ENCODE measurements around the gene FHIT. TPM values are rescaled to one million over a fixed set of nuclear protein-coding genes. Genes with fewer than 3 reads are reported as not detected.

FHIT gene
- total RNA-seq, 1 donor from 2014 or later: 16.1 TPM

- H3K27me3 Mint-ChIP-seq: no peaks in the 10 kb centered on the region
- DNase-seq (ENCODE audit: low spot score, unreplicated experiment): no peak
- no peak overlapping the region for H3K4me3 Mint-ChIP-seq (ENCODE audit: low read depth)
- H3K27ac Mint-ChIP-seq: no peak overlapping the region
- H3K9me3 Mint-ChIP-seq (ENCODE audit: low read depth): peaks cover 7% of the 10 kb centered on the region
- H3K36me3 Mint-ChIP-seq (ENCODE audit: insufficient read depth): no peaks in the 10 kb centered on the region
- no peak for TF ChIP-seq CTCF (IDR thresholded peaks at IDR 0.05; ENCODE audit: unreplicated experiment)
- H3K4me1 Mint-ChIP-seq (ENCODE audit: low read depth): peaks cover 1% of the 10 kb centered on the region
These were observed 1217.3 kb downstream of the FHIT start for GRCh38 chr3:60033901-60034453.

- Mint-ChIP-seq H3K36me3 (ENCODE audit: insufficient read depth) (no peaks in the 10 kb centered on the region), H3K27me3 (no peaks in the 10 kb centered on the region), H3K4me1 (ENCODE audit: low read depth) (peaks cover 6% of the 10 kb centered on the region), H3K4me3 (ENCODE audit: low read depth) (no peak overlapping the region), H3K27ac (no peak overlapping the region), H3K9me3 (ENCODE audit: low read depth) (peaks cover 4% of the 10 kb centered on the region)
- no peak for TF ChIP-seq CTCF (IDR thresholded peaks at IDR 0.05; ENCODE audit: unreplicated experiment)
- DNase-seq (ENCODE audit: low spot score, unreplicated experiment): no peak
These were observed 1220.3 kb downstream of the FHIT start for GRCh38 chr3:60030982-60031381.

GRCh38 chr3:60028233-60028632, 1223.0 kb downstream of the FHIT start:
- no peaks in the 10 kb centered on the region for H3K27me3 Mint-ChIP-seq
- no peak overlapping the region for H3K4me3 Mint-ChIP-seq (ENCODE audit: low read depth)
- no peaks in the 10 kb centered on the region for H3K36me3 Mint-ChIP-seq (ENCODE audit: insufficient read depth)
- DNase-seq (ENCODE audit: low spot score, unreplicated experiment): no peak
- peaks cover 13% of the 10 kb centered on the region for H3K4me1 Mint-ChIP-seq (ENCODE audit: low read depth)
- TF ChIP-seq CTCF (IDR thresholded peaks at IDR 0.05; ENCODE audit: unreplicated experiment): no peak
- no peaks in the 10 kb centered on the region for H3K9me3 Mint-ChIP-seq (ENCODE audit: low read depth)
- H3K27ac Mint-ChIP-seq: no peak overlapping the region

GRCh38 chr3:60027335-60027734, 1223.9 kb downstream of the FHIT start:
- peaks cover 13% of the 10 kb centered on the region for H3K4me1 Mint-ChIP-seq (ENCODE audit: low read depth)
- no peak overlapping the region for H3K4me3 Mint-ChIP-seq (ENCODE audit: low read depth)
- no peak overlapping the region for H3K27ac Mint-ChIP-seq
- no peak for TF ChIP-seq CTCF (IDR thresholded peaks at IDR 0.05; ENCODE audit: unreplicated experiment)
- no peaks in the 10 kb centered on the region for H3K27me3 Mint-ChIP-seq
- no peaks in the 10 kb centered on the region for H3K36me3 Mint-ChIP-seq (ENCODE audit: insufficient read depth)
- no peak for DNase-seq (ENCODE audit: low spot score, unreplicated experiment)
- H3K9me3 Mint-ChIP-seq (ENCODE audit: low read depth): no peaks in the 10 kb centered on the region

GRCh38 chr3:60025096-60026050, 1225.9 kb downstream of the FHIT start:
- TF ChIP-seq CTCF (IDR thresholded peaks at IDR 0.05; ENCODE audit: unreplicated experiment): no peak
- Mint-ChIP-seq H3K9me3 (ENCODE audit: low read depth) (no peaks in the 10 kb centered on the region), H3K27me3 (no peaks in the 10 kb centered on the region), H3K4me3 (ENCODE audit: low read depth) (no peak overlapping the region), H3K4me1 (ENCODE audit: low read depth) (peaks cover 13% of the 10 kb centered on the region), H3K36me3 (ENCODE audit: insufficient read depth) (no peaks in the 10 kb centered on the region), H3K27ac (no peak overlapping the region)
- DNase-seq (ENCODE audit: low spot score, unreplicated experiment): no peak
